Heart right ventricle (tissue), 16 donors: Measurements from ENCODE around the gene POLR1F. TPM values are rescaled to one million over a fixed set of nuclear protein-coding genes. Genes with fewer than 3 reads are reported as not detected.

Experiments
- ATAC-seq, 8 donors: fragments of 200-7000 bp; cut with Tn5 transposase; one replicate each; pipeline ENCODE4 v1.9.1; 2020; ENCODE audit warnings: mild to moderate bottlenecking in 8 of 8, moderate library complexity in 8 of 8, moderate number of reproducible peaks in 1 of 8
- DNase-seq, 2 donors: peaks; one replicate each; pipeline ENCODE4 v3.0.0-alpha.2; 2020
- H3K27ac ChIP-seq, 10 donors: fragments of 200-600 bp; sonication (generic) in 2 of 10; one replicate each; pipeline versions ENCODE4 v1.5.0 to v1.8.0; 2020 to 2022; ENCODE audit warnings: mild to moderate bottlenecking in 3 of 10
- H3K27me3 ChIP-seq, 7 donors: fragments of 200-600 bp; one replicate each; pipeline ENCODE4 v1.8.0; 2021 to 2022; ENCODE audit warnings: mild to moderate bottlenecking in 2 of 7
- H3K36me3 ChIP-seq, 9 donors: fragments of 200-600 bp; sonication (generic) in 1 of 9; one replicate each; pipeline versions ENCODE4 v1.5.0 to v1.8.0; 2020 to 2022; ENCODE audit warnings: mild to moderate bottlenecking in 2 of 9
- H3K4me1 ChIP-seq, 9 donors: fragments of 200-600 bp; sonication (generic) in 1 of 9; one replicate each; pipeline versions ENCODE4 v1.5.0 to v1.8.0; 2020 to 2022; ENCODE audit warnings: mild to moderate bottlenecking in 4 of 9
- H3K4me3 ChIP-seq, 10 donors: fragments of 200-600 bp; sonication (generic) in 2 of 10; one replicate each; pipeline versions ENCODE4 v1.5.0 to v1.8.0; 2020 to 2022; ENCODE audit warnings: mild to moderate bottlenecking in 7 of 10, moderate library complexity in 2 of 10
- H3K9me3 ChIP-seq, 11 donors: fragments of 200-600 bp in 10 of 11; sonication (generic) in 2 of 11; one replicate each; pipeline versions ENCODE4 v1.5.0 to v1.8.0; 2013 to 2022; ENCODE audit warnings: mild to moderate bottlenecking in 2 of 11, control low read depth in 1 of 11, moderate library complexity in 1 of 11
- WGBS, 2 donors: extraction: QIAGEN DNeasy Blood & Tissue Kit; methylation state at CpG; one replicate each; pipeline ENCODE4 v1.1.7; 2013; ENCODE audit warnings: inconsistent platforms in 1 of 2; 5-methylcytosine and 5-hydroxymethylcytosine counted together
- intact Hi-C, 10 donors: fragments of 100-400 bp; cut with DNase I; formaldehyde crosslinking; loops; one replicate each; pipeline versions ENCODE4 v1.11.1 to v1.14.2; 2022
- polyA plus RNA-seq, 2 donors: library from polyadenylated mRNA; stranded (reverse); fragments of 200-250 nt; gene quantifications; one replicate each; pipeline ENCODE4 v1.2.3, GENCODE V29; 2013
- total RNA-seq, 10 donors: library from RNA; stranded (reverse); fragmentation: NEBNext Ultra II Directional in 3 of 10; extraction: Animal tissue kit (Norgen Biotek cat#: 25700) in 3 of 10; gene quantifications; one replicate each; pipeline versions ENCODE4 v1.2.1 to v1.2.4, GENCODE V29; 2021 to 2023
- TF ChIP-seq, protein P1 (sequence below), 9 donors: fragments of 200-600 bp; sonication (generic) in 2 of 9; IDR thresholded peaks; one replicate each; pipeline versions ENCODE4 v1.5.0 to v1.8.0; 2021 to 2022; ENCODE audit warnings: antibody characterized with exemption in 9 of 9, mild to moderate bottlenecking in 5 of 9, moderate library complexity in 1 of 9
- donor health status: Arrhythmogenic right ventricular cardiomyopathy.
- donor health status: ischemic (EF 13 %, LVEDD 7.1; RV severe dilation, severe dysfunction).
- donor health status: healthy with polysubstance abuse.
- donor health status: DM: no; HTN: yes; CAD: no.
- donor health status: DM: no; HTN: no; CAD: no.
- donor health status: ischemic (EF 25% LVEDD 6.9; RV normal size, moderate dysfunction).
- donor health status: ischemic (EF 25% LVEDD 5.7; RV mildly dilated, moderate dysfunction).
- donor health status: healthy.
- donor health status: DM: yes; HTN: yes; CAD: no.
- donor health status: Ischemic cardiomyopathy.
- donor health status: ischemic (EF 35%, LVEDD 5.7; RV mildly dilated, moderate dysfunction).
- donor health status: nonischemic (EF 11% LVEDD 7.7; RV severe dilation, severe dysfunction).
- donor health status: DM: yes; HTN: yes; CAD: no.
- donor health status: PGD.
- donor health status: ischemic (EF 29% LVEDD 5.4; RV normal size, mild dysfunction).
- donor health status: nonischemic (EF 23%, LVEDD 6.1; RV moderate dilation, normal function).

The POLR1F gene
- total and polyA plus RNA-seq, 12 donors: 5.1 to 10.9 (median 8.4) TPM

DNA sequence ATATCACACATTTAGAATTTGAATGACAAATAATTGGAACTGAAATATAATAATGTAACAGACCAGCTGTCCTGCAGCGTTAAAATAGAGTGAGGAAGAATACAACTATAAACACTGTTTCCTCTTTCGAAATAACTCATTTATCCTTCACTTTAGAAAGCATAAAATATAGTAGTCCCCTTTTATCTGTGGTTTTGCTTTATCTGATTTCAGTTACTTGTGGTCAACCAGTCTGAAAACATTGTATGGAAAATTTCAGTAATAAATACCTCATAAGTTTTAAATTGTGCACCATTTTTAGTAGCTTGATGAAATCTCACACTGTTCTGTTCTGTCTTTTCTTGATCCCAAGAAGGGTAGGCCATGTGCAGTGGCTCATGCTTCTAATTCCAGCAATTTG is 31.7 kb downstream of the POLR1F start:
- DNase-seq (no peak), ATAC-seq (no peak)
- Histone ChIP-seq H3K4me3 (no peak overlapping the region), H3K27me3 (no peaks in the 10 kb centered on the region), H3K27ac (no peak overlapping the region), H3K4me1 (no peaks in the 10 kb centered on the region), H3K36me3 (no peaks in the 10 kb centered on the region), H3K9me3 (no peaks in the 10 kb centered on the region)
- intact Hi-C loops: no loop called here
- TF ChIP-seq, protein P1, sequence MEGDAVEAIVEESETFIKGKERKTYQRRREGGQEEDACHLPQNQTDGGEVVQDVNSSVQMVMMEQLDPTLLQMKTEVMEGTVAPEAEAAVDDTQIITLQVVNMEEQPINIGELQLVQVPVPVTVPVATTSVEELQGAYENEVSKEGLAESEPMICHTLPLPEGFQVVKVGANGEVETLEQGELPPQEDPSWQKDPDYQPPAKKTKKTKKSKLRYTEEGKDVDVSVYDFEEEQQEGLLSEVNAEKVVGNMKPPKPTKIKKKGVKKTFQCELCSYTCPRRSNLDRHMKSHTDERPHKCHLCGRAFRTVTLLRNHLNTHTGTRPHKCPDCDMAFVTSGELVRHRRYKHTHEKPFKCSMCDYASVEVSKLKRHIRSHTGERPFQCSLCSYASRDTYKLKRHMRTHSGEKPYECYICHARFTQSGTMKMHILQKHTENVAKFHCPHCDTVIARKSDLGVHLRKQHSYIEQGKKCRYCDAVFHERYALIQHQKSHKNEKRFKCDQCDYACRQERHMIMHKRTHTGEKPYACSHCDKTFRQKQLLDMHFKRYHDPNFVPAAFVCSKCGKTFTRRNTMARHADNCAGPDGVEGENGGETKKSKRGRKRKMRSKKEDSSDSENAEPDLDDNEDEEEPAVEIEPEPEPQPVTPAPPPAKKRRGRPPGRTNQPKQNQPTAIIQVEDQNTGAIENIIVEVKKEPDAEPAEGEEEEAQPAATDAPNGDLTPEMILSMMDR (IDR thresholded peaks at IDR 0.05): no peak
- 55 to 56% methylated on average over 2 of the region's 2 CpGs for WGBS, 2 donors

DNA sequence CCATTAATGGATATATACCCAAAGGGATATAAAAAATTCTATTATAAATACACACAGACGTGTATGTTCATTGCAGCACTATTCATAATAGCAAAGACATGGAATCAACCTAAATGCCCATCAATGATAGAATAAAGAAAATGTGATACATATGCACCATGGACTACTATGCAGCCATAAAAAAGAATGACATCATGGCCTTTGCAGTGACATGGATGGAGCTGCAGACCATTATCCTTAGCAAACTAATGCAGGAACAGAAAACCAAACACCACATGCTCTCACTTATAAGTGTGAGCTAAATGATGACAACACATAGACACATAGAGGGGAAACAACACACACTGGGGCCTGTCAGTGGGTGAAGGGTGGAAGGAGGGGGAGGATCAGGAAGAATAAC is 33.0 kb downstream of the POLR1F start:
- no peak for ATAC-seq
- no peak for DNase-seq
- H3K9me3 ChIP-seq: no peaks in the 10 kb centered on the region
- no peaks in the 10 kb centered on the region for H3K27me3 ChIP-seq
- H3K4me3 ChIP-seq: no peak overlapping the region
- WGBS, 2 donors: 80 to 93% methylated on average over 1 of the region's 1 CpG
- no peaks in the 10 kb centered on the region for H3K4me1 ChIP-seq
- H3K36me3 ChIP-seq: no peaks in the 10 kb centered on the region
- TF ChIP-seq, protein P1 (IDR thresholded peaks at IDR 0.05): no peak
- intact Hi-C loops: no loop called here
- no peak overlapping the region for H3K27ac ChIP-seq

DNA sequence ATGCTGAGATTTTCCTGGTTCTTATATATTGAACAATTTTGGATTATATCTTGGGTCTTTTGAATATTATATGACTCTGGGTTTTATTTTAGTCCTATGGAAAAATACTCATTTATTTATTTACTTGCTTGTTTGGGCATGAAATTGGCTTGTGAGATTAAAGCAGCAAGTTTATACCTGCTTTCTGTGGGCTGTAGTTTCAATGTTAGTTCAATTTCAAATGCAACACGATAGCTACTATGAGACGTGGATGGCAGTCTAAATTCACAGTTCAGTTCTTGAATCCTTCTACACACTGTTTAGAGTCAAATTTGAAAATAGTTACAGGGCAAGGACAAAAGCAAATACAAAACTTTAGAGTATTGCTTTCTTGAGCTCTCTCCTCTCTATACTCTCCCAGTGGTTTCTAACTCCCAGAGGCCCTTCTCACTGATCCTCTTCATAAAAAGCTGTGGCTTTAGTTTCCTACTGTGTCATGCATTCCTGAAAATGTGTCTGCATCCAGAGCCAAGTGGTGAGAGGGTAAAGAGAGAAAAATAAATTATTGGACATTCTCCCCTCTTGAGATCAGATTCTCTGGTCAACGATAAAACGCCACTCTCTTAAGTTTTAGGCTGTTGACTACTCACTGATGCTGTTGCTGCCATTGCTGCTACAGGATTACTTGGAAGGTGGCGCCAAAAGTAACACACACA is 34.4 kb downstream of the POLR1F start:
- no peak overlapping the region for H3K4me3 ChIP-seq
- no peak overlapping the region for H3K27ac ChIP-seq
- ATAC-seq: no peak
- H3K4me1 ChIP-seq: no peaks in the 10 kb centered on the region
- no peaks in the 10 kb centered on the region for H3K9me3 ChIP-seq
- DNase-seq: no peak
- TF ChIP-seq, protein P1 (IDR thresholded peaks at IDR 0.05): no peak
- H3K36me3 ChIP-seq: no peaks in the 10 kb centered on the region
- 74 to 79% methylated on average over 5 of the region's 5 CpGs for WGBS, 2 donors
- H3K27me3 ChIP-seq: no peaks in the 10 kb centered on the region
- intact Hi-C loops: no loop called here

DNA sequence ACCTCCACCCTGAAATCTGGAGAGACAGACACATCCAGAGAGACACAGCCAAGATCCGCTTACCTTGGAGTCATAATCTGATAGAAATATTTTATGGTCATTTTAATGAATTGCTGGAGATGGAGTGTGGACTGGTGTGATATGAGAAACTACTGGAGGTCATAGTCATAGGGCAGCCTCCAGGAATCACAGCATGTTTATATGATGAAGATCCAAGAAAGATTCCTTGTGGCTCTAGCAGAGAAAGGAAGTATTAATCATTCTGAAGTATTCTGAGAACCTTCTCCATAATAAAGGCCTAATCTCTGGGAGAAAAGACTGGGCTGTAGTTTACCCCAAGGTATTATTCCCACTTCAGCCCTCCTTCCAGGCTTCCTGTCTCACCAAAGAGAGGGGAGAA is 38.0 kb downstream of the POLR1F start:
- Histone ChIP-seq H3K27ac (no peak overlapping the region), H3K27me3 (peaks cover 0 to 4% (median 0%) of the 10 kb centered on the region in 7 donors), H3K4me3 (no peak overlapping the region), H3K9me3 (no peaks in the 10 kb centered on the region), H3K4me1 (no peaks in the 10 kb centered on the region), H3K36me3 (no peaks in the 10 kb centered on the region)
- ATAC-seq (no peak), DNase-seq (no peak)
- WGBS, 2 donors: 95 to 100% methylated on average over 1 of the region's 1 CpG
- TF ChIP-seq, protein P1 (IDR thresholded peaks at IDR 0.05): no peak
- intact Hi-C loops: no loop called here
